GM10266 (cell line): ENCODE measurements around the gene KLF2.

ENCODE experiments used
- DNase-seq: peaks from one replicate; pipeline ENCODE4 v3.0.0; 2012; ENCODE audit errors: extremely low spot score
- CTCF ChIP-seq: IDR thresholded peaks from 2 replicates; pipeline ENCODE4 v1.5.1; 2012; ENCODE audit warnings: mild to moderate bottlenecking, low read depth; ENCODE audit not compliant: control insufficient read depth, insufficient read depth; ENCODE audit errors: missing control alignments

Gene KLF2

GRCh38 chr19:16347706-16348105 is 23.1 kb downstream of the KLF2 start:
- no peak for TF ChIP-seq CTCF
- no peak for DNase-seq

- TF ChIP-seq CTCF: no peak
- no peak for DNase-seq
Observed at GRCh38 chr19:16349551-16350152, 25.0 kb downstream of the KLF2 start.

GRCh38 chr19:16351133-16351809 is 26.6 kb downstream of the KLF2 start:
- no peak for TF ChIP-seq CTCF
- no peak for DNase-seq

- no peak for DNase-seq
- TF ChIP-seq CTCF: no peak
Observed at GRCh38 chr19:16355293-16356043, 30.8 kb downstream of the KLF2 start.

GRCh38 chr19:16358456-16358855 is 33.8 kb downstream of the KLF2 start:
- no peak for TF ChIP-seq CTCF
- no peak for DNase-seq

GRCh38 chr19:16359074-16359473 is 34.4 kb downstream of the KLF2 start:
- no peak for DNase-seq
- no peak for TF ChIP-seq CTCF

GRCh38 chr19:16359964-16360363 is 35.3 kb downstream of the KLF2 start:
- no peak for TF ChIP-seq CTCF

More at GRCh38 chr19:16359964-16360363, 35.3 kb downstream of the KLF2 start:
- DNase-seq: no peak
